Activated naive CD8-positive, alpha-beta T cell treated with anti-CD3 and anti-CD28 coated beads, Interleukin-2, amount 10 ng/mL, durations not matched to agents 7 days and 5 days (primary cell): ENCODE data around the gene DRC3. TPM values are rescaled to one million over a fixed set of nuclear protein-coding genes. Genes with fewer than 3 reads are reported as not detected.

ENCODE experiments used
- ATAC-seq: fragments of 150-1000 bp; cut with Tn5 transposase; one replicate; pipeline ENCODE4 v1.10.0; 2021; ENCODE audit warnings: low read depth, moderate library complexity
- POLR2A ChIA-PET: fragments of 350-600 bp; sonication (Branson Sonifier 250); formaldehyde crosslinking; loops from one replicate; lab custom pipeline; 2021; ENCODE audit warnings: antibody characterized with exemption; lab: Charles Lee
- DNase-seq: peaks from one replicate; pipeline ENCODE4 v3.0.0; 2021
- H3K27ac Mint-ChIP-seq: one replicate; pipeline ENCODE4 v1.8.0; 2022; ENCODE audit warnings: mild to moderate bottlenecking, mixed read lengths
- H3K27me3 Mint-ChIP-seq: one replicate; pipeline ENCODE4 v1.8.0; 2022; ENCODE audit warnings: mild to moderate bottlenecking, moderate library complexity, mixed read lengths
- H3K36me3 Mint-ChIP-seq: one replicate; pipeline ENCODE4 v1.8.0; 2021; ENCODE audit warnings: mild to moderate bottlenecking, mixed read lengths
- H3K4me1 Mint-ChIP-seq: one replicate; pipeline ENCODE4 v1.8.0; 2021; ENCODE audit warnings: mixed read lengths
- H3K4me3 Mint-ChIP-seq: one replicate; pipeline ENCODE4 v1.8.0; 2022; ENCODE audit warnings: mild to moderate bottlenecking, moderate library complexity, mixed read lengths
- H3K9me3 Mint-ChIP-seq: one replicate; pipeline ENCODE4 v1.8.0; 2021; ENCODE audit warnings: mixed read lengths
- total RNA-seq, 2 experiments: library from RNA; stranded (reverse); gene quantifications; one replicate each; pipeline ENCODE4 v1.2.3, GENCODE V29; 2021

Gene DRC3, protein sequence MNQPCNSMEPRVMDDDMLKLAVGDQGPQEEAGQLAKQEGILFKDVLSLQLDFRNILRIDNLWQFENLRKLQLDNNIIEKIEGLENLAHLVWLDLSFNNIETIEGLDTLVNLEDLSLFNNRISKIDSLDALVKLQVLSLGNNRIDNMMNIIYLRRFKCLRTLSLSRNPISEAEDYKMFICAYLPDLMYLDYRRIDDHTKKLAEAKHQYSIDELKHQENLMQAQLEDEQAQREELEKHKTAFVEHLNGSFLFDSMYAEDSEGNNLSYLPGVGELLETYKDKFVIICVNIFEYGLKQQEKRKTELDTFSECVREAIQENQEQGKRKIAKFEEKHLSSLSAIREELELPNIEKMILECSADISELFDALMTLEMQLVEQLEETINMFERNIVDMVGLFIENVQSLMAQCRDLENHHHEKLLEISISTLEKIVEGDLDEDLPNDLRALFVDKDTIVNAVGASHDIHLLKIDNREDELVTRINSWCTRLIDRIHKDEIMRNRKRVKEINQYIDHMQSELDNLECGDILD
- total RNA-seq = under 1 TPM; 0.67 to 0.77 TPM

DNA sequence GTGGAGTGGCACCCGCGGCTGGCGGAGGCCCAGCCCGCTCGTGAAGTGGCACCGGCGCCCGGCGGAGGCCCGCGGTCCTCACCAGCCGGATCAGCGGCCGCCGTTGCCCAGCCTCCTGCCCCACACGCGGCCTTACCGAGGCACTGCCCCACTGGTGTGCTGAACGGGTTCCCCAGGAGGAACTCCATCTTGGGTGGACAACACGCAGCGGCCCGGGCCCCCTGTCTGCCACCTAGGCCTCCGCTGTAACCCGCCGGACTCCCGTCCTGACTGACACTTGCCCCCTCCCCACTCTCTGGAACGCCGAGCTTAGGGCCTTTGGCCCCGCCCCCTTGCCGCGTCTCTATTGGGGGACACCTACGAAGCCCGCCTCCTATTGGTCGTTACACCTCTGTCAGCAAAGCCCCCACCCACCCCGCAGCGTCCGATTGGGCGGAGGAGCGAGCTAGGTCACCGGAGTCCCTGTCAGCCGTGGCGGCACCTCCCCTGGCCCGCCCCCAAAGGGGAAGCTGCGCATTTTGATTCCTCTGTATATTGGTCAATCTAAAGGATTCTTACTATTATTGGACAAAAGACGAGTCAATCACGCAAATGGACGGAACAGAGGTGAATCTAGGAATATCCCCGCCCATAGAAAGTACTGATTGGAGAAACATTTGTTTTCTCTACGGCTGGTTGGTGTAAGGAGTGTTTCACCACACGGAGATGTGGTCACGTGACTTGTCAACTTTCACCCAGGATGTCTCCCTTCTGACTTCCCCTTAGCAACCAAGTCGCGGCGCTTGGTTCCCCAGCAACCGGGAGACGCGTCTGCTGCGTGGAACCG lies at the start of gene DRC3, which contains the start of gene TOM1L2:
DRC3 (plus strand) TSS at position 737 of the 826 bp plus-strand sequence. CDS start 4,737 bp downstream, outside the sequence.
TOM1L2 (minus strand) TSS at position 275 of the 826 bp plus-strand sequence; CDS start at position 188, 87 bp downstream.
- peak; percentile 97 for ATAC-seq
- H3K9me3 Mint-ChIP-seq = no peaks in the 10 kb centered on the region
- peaks cover 2% of the 10 kb centered on the region for H3K27me3 Mint-ChIP-seq
- peaks cover 20% of the 10 kb centered on the region for H3K4me1 Mint-ChIP-seq
- peak; percentile 98 for DNase-seq
- peak within 1 kb of the TSS; percentile 92 for H3K27ac Mint-ChIP-seq
- H3K36me3 Mint-ChIP-seq = no peaks in the 10 kb centered on the region
- POLR2A ChIA-PET = interaction anchor here (0.6 to 3.0 kb wide), 10 partner anchors 9 to 215 kb away, joined by 3 to 26 read pairs (median 4); no protein-coding TSS in a partner anchor
- H3K4me3 Mint-ChIP-seq = peak within 1 kb of the TSS; percentile 96

DNA sequence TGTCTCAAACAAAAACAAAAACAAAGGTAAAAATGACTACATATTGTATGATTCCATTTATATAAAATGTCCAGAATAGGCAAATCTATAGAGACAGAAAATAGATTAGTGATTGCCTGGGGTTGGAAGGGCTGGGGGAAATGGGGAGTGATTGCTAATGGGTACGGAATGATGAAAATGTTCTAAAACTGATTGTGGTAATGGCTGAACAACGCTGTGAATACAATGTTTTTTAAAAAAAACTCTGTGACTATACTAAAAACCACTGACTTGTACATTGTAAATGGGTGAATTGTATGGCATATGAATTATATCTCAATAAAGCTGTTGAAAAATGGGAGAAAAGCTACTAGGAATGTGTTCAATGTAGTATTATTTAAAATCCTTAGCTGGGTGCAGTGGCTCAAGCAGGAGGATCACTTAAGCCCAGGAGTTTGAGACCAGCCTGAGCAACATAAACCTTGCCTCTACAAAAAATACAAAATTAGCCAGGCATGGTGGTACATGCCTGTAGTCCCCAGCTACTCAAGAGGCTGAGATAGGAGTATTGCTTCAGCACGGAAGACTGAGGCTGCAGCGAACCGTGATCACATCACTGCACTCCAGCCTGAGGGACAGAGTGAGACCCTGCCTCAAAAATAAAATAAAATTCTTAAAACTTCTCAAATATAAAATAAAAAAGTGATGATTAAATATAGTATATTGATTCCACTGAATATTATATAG lies 48.4 kb upstream of the DRC3 start:
- ATAC-seq = no peak
- H3K4me1 Mint-ChIP-seq = peaks cover 17% of the 10 kb centered on the region
- no peaks in the 10 kb centered on the region for H3K27me3 Mint-ChIP-seq
- H3K27ac Mint-ChIP-seq = no peak overlapping the region
- POLR2A ChIA-PET = no interaction called here
- no peaks in the 10 kb centered on the region for H3K36me3 Mint-ChIP-seq
- DNase-seq = no peak
- H3K9me3 Mint-ChIP-seq = no peaks in the 10 kb centered on the region
- H3K4me3 Mint-ChIP-seq = no peak overlapping the region

DNA sequence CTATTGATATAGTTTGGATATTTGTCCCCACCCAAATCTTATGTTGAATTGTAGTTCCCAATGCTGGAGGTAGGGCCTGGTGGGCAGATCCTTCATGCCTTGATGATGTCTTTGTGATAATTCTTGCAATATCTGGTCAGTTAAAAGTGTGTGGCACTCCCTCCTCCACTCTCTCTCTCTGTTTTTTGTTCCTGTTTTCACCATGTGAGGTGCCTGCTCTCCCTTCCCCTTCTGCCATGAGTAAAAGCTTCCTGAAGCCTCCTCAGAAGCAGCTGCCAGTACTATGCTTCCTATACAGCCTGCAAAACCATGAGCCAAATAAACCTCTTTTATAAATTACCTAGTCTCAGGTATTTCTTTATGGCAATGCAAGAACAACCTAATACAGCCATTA lies 47.8 kb upstream of the DRC3 start:
- ATAC-seq = no peak
- peaks cover 14% of the 10 kb centered on the region for H3K4me1 Mint-ChIP-seq
- no peak for DNase-seq
- H3K27ac Mint-ChIP-seq = no peak overlapping the region
- POLR2A ChIA-PET = no interaction called here
- H3K27me3 Mint-ChIP-seq = no peaks in the 10 kb centered on the region
- no peaks in the 10 kb centered on the region for H3K36me3 Mint-ChIP-seq
- H3K9me3 Mint-ChIP-seq = no peaks in the 10 kb centered on the region
- no peak overlapping the region for H3K4me3 Mint-ChIP-seq

DNA sequence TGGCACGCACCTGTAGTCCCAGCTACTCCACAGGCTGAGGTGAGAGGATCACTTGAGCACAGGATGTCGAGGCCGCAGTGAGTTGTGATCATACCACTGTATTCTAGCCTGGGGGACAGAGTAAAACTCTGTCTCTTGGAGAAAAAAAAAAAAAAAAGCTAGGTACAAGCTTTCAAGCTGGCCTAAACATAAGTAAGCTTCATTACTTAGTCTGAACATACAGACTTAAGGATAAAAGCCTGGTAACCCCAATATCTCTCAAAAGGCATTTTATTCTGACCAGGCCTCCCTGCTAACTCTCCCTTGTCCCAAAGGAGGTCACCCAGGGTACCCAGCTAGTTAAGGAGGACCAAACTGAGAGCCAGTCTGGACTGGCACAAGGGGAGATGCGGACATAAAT lies 46.6 kb upstream of the DRC3 start:
- H3K4me3 Mint-ChIP-seq = no peak overlapping the region

DNA sequence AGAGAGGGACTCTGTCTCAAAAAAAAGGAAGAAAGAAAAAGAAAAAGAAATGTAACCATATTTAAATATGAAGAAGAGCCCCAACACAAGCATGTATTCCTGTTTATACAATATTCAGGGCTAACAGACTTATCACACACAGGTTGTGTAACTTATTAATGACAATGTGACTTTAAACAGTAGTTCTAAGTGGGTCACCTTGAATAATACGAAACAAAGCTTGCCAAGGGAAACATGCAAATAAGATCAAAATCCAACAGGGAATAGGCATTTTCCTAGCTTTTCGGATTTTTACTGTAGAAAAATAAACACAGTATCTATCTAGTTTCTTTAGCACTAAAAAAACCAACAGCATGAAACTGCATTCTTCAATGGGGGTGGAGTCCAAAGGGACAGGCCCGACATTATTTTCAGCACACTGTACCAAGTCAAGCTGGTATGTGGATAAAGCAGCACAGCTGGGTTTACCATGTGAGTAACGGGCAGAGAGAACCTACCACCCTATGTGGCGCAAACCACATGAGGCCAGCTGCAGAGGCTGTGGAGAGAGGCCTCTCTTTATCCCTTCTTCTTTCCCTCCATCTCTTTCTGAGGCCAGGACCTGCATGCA lies 45.7 kb upstream of the DRC3 start:
- H3K4me1 Mint-ChIP-seq = peaks cover 11% of the 10 kb centered on the region
- no peaks in the 10 kb centered on the region for H3K36me3 Mint-ChIP-seq
- ATAC-seq (no peak), DNase-seq (no peak)
- H3K4me3 Mint-ChIP-seq = no peak overlapping the region
- H3K27ac Mint-ChIP-seq = no peak overlapping the region
- POLR2A ChIA-PET = interaction anchor here (1.8 kb wide), 1 partner anchor 8 kb away, joined by 8 read pairs; no protein-coding TSS in a partner anchor
- H3K9me3 Mint-ChIP-seq = no peaks in the 10 kb centered on the region
- H3K27me3 Mint-ChIP-seq = no peaks in the 10 kb centered on the region

More for the DNA sequence above, 46.6 kb upstream of the DRC3 start:
- ATAC-seq (no peak), DNase-seq (no peak)
- POLR2A ChIA-PET = interaction anchor here (0.7 to 1.8 kb wide), 2 partner anchors 9 to 75 kb away, joined by 3 to 8 read pairs; no protein-coding TSS in a partner anchor
- no peak overlapping the region for H3K27ac Mint-ChIP-seq
- H3K27me3 Mint-ChIP-seq = no peaks in the 10 kb centered on the region
- no peaks in the 10 kb centered on the region for H3K36me3 Mint-ChIP-seq
- no peaks in the 10 kb centered on the region for H3K9me3 Mint-ChIP-seq
- peaks cover 13% of the 10 kb centered on the region for H3K4me1 Mint-ChIP-seq

DNA sequence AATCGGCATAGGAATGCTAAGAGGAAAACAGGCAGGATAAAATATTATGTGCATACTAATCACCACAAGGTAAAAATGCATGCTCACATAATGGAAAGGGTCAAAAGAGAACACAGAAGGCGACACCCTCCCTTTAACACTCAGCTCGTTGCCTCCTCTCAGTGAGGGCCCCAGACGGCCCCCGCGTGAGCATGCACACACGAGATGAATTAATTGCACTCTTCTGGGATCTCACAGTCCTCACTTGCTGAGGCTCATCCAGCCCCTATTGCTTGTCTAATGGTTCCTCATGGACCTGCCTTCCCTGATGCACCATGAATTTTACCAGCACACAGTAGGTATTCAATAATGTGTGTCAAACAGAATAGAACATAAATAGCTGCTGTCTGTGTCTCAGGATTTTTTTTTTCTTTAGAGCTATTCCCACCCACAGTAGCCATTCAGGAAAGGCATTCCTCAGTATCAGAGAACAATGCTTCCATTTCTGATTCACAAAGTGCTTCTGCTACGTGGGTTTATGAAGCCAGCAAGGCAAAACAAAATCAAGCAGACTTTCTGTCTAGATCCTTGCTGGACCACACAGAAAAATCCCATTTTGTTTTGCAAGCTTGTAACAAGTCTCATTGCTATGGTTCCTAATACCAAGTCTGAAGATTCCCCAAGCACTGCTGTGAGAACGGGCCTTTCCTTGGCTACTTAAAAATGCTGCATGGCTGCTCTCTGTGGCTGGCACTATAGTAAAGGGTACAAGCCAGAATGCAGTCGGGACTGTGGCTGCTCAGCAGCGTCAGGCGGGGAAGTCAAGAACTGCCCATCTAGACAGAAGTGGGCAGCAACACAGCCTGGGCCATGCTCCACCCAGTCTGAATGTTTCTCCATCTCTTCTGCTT lies 44.0 kb upstream of the DRC3 start:
- Mint-ChIP-seq H3K36me3 (no peaks in the 10 kb centered on the region), H3K27ac (no peak overlapping the region), H3K27me3 (no peaks in the 10 kb centered on the region), H3K4me3 (no peak overlapping the region), H3K9me3 (no peaks in the 10 kb centered on the region), H3K4me1 (peaks cover 6% of the 10 kb centered on the region)
- POLR2A ChIA-PET = no interaction called here
- no peak for DNase-seq
- no peak for ATAC-seq

DNA sequence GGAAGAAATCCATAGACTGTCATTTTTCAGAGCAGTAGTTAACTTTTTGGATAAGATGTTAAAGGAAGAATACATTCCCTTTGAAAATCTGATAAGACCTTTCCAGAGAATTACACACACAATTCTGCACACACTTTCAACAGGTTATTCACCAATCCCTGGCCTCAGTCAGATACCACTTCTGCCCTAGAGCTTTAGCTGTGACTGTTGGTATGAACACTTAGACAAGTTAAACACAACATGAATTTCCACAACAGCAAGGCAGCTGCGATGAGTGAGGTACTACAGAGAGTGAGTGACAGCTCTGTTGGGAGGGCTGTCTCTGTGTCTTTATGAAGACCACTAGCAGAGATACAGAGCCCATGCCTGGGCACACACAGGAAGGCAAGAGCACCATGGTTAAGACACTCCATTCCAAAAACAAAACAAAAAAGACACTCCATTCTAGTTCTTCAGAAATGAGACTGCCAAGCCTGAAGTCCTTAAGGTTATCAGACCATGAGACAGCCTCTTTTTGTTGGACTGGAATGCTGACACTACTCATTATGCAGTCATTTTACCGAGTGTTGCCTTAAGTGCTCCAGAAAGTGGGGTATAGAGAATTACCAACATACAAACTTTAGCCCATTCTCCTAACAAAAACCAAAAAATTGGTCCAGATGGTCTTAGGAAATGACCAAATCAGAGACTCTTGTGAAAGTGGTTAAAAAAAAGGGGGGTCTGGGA lies 42.8 kb upstream of the DRC3 start:
- DNase-seq (no peak), ATAC-seq (no peak)
- Mint-ChIP-seq H3K27me3 (no peaks in the 10 kb centered on the region), H3K9me3 (no peaks in the 10 kb centered on the region), H3K36me3 (no peaks in the 10 kb centered on the region), H3K4me1 (peaks cover 9% of the 10 kb centered on the region), H3K27ac (no peak overlapping the region), H3K4me3 (no peak overlapping the region)
- POLR2A ChIA-PET = no interaction called here

DNA sequence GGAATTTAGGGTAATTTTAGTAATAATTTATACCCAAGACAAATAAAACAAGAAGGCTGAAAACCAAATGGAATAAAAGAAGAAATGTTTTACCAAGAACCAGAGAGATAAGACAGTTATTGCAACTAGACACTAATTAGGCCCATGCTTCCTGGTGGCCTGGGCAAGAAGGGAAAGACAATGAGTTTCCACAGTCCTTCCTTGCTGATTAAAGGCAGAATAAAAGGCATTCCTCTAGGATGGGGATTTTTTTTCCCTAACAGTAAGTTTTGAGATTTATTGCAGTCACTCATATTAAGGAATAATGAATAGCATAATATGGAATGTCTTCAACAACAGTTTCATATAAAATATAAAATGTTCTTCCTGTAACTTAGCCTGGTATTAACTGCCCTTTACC lies 42.0 kb upstream of the DRC3 start:
- POLR2A ChIA-PET = no interaction called here
- Mint-ChIP-seq H3K4me1 (peaks cover 15% of the 10 kb centered on the region), H3K36me3 (no peaks in the 10 kb centered on the region), H3K27me3 (no peaks in the 10 kb centered on the region), H3K4me3 (no peak overlapping the region), H3K9me3 (no peaks in the 10 kb centered on the region), H3K27ac (no peak overlapping the region)
- no peak for DNase-seq
- ATAC-seq = no peak

DNA sequence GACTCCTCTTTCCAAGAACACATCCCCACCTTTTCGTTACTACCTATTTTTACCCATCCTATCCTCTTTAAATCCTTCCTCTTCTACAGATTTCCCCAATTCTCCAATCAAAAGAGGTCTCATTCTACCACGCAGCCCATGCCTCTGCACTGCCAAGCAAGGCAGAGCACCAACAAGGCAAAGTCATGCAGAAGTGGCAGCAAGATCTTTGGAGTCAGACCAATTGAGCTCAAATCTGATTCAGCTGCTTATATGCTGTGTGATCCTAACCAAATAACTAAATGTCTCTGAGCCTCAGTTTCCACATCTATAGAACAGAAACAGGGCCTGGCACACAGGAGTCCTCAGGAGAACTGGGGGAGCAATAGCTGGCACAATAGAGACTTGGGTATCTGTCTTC lies 41.5 kb upstream of the DRC3 start:
- no peaks in the 10 kb centered on the region for H3K9me3 Mint-ChIP-seq
- H3K4me1 Mint-ChIP-seq = peaks cover 20% of the 10 kb centered on the region
- no peaks in the 10 kb centered on the region for H3K27me3 Mint-ChIP-seq
- POLR2A ChIA-PET = no interaction called here
- DNase-seq (no peak), ATAC-seq (no peak)
- no peak overlapping the region for H3K4me3 Mint-ChIP-seq
- H3K36me3 Mint-ChIP-seq = no peaks in the 10 kb centered on the region
- H3K27ac Mint-ChIP-seq = no peak overlapping the region

DNA sequence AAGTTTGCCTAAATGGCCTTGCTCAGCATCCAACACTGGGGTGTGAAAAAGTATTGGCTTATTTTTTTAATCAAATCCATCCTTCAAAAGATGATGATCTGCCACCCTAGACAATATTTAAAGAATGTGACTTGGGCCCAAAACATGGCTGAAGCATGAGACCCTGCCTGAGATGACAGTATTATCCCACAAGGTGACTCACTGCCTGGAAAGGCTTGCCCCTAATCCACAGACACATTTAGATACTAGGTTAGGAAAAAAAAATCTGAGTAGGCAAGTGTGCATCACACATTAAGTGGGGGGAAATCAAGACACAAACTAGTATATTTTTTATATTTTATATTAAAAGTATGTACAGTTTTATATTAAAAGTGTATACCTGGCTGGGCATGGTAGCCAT lies 38.9 kb upstream of the DRC3 start:
- H3K9me3 Mint-ChIP-seq = no peaks in the 10 kb centered on the region
- H3K4me3 Mint-ChIP-seq = no peak overlapping the region
- DNase-seq (no peak), ATAC-seq (no peak)
- no peak overlapping the region for H3K27ac Mint-ChIP-seq
- H3K4me1 Mint-ChIP-seq = peaks cover 21% of the 10 kb centered on the region
- H3K27me3 Mint-ChIP-seq = no peaks in the 10 kb centered on the region
- H3K36me3 Mint-ChIP-seq = peaks cover 1% of the 10 kb centered on the region
- POLR2A ChIA-PET = no interaction called here

DNA sequence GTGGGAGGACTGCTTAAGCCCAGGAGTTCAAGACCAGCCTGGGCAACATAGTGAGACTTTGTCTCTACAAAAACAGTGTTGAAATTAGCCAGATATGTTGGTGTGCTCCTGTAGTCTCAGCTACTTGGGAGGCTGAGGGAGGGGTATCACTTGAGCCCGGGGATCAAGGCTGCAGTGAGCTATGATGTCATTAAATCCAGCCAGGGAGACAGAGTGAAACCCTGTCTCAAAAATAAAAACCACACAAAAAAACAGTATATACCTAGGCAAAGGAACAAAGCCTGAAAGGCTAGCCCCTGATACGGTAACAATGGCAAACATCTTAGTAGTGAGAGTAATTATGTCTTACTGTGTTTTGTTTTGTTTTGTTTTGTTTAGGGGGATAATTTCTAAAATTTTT lies 38.4 kb upstream of the DRC3 start:
- Mint-ChIP-seq H3K27me3 (no peaks in the 10 kb centered on the region), H3K4me3 (no peak overlapping the region), H3K4me1 (peaks cover 21% of the 10 kb centered on the region), H3K36me3 (peaks cover 1% of the 10 kb centered on the region), H3K9me3 (no peaks in the 10 kb centered on the region), H3K27ac (no peak overlapping the region)
- POLR2A ChIA-PET = interaction anchor here (1.6 kb wide), 1 partner anchor 7 kb away, joined by 8 read pairs; no protein-coding TSS in a partner anchor
- ATAC-seq (no peak), DNase-seq (no peak)
